Natural killer cell (primary cell): ENCODE measurements around the gene LSM4. TPM values are rescaled to one million over a fixed set of nuclear protein-coding genes. Genes with fewer than 3 reads are reported as not detected.
"Not testable (repeated sequence)": the region's sequence is repeated elsewhere in the genome, so short reads cannot be mapped to it uniquely, and the experiment has no call there.

Experiments
- ATAC-seq, 3 donors: fragments of 150-1000 bp in 2 of 3; fragments of 200-7000 bp in 1 of 3; cut with Tn5 transposase; 1 replicate in 1 of 3; 2 replicates in 2 of 3; pipeline ENCODE4 v1.10.0; 2021; ENCODE audit warnings: mild to moderate bottlenecking in 2 of 3, moderate library complexity in 2 of 3
- DNase-seq, 2 donors: peaks; one replicate each; pipeline versions ENCODE4 v3.0.0 to v3.0.0-alpha.2; 2013 to 2021; ENCODE audit warnings: mixed read lengths in 1 of 2
- H3K27ac ChIP-seq: one replicate; pipeline ENCODE4 v1.5.1; 2013; ENCODE audit warnings: mild to moderate bottlenecking, low read length
- H3K27me3 ChIP-seq: one replicate; pipeline ENCODE4 v1.6.1; 2013; ENCODE audit warnings: low read length; ENCODE audit not compliant: control insufficient read depth, insufficient read depth
- H3K36me3 ChIP-seq: one replicate; pipeline ENCODE4 v1.6.1; 2013; ENCODE audit warnings: low read length; ENCODE audit not compliant: control insufficient read depth, insufficient read depth
- H3K4me1 ChIP-seq: one replicate; pipeline ENCODE4 v1.6.1; 2013; ENCODE audit warnings: low read length; ENCODE audit not compliant: control insufficient read depth, insufficient read depth
- H3K4me3 ChIP-seq: one replicate; pipeline ENCODE4 v1.5.1; 2013; ENCODE audit warnings: low read length
- H3K9me3 ChIP-seq: one replicate; pipeline ENCODE4 v1.6.1; 2013; ENCODE audit warnings: low read length; ENCODE audit not compliant: control insufficient read depth, insufficient read depth
- H3K27ac Mint-ChIP-seq, 2 donors: one replicate each; pipeline ENCODE4 v1.8.0; 2022; ENCODE audit warnings: mild to moderate bottlenecking in 2 of 2, mixed read lengths in 2 of 2, moderate library complexity in 1 of 2
- H3K27me3 Mint-ChIP-seq, 2 donors: one replicate each; pipeline ENCODE4 v1.8.0; 2022; ENCODE audit warnings: low read depth in 2 of 2, mixed read lengths in 2 of 2
- H3K36me3 Mint-ChIP-seq: one replicate; pipeline ENCODE4 v1.8.0; 2022; ENCODE audit warnings: mixed read lengths
- H3K4me1 Mint-ChIP-seq, 2 donors: one replicate each; pipeline ENCODE4 v1.8.0; 2022; ENCODE audit warnings: mixed read lengths in 2 of 2
- H3K4me3 Mint-ChIP-seq: one replicate; pipeline ENCODE4 v1.8.0; 2022; ENCODE audit warnings: mild to moderate bottlenecking, moderate library complexity, mixed read lengths
- H3K9me3 Mint-ChIP-seq, 2 donors: one replicate each; pipeline ENCODE4 v1.8.0; 2022; ENCODE audit warnings: mixed read lengths in 2 of 2
- whole genome bisulfite sequencing: methylation state at CpG from one replicate; pipeline ENCODE4 v1.1.7; 2013; ENCODE audit warnings: missing lambda C conversion rate; ENCODE audit not compliant: insufficient coverage; 5-methylcytosine and 5-hydroxymethylcytosine counted together
- intact Hi-C: fragments of 100-400 bp; cut with micrococcal nuclease; formaldehyde crosslinking; loops from one replicate; pipeline ENCODE4 v1.14.2; 2022
- total RNA-seq, 4 donors: library from RNA; stranded (reverse); fragments of 120-200 nt in 1 of 4; gene quantifications; one replicate each; pipeline versions ENCODE4 v1.2.3 to v1.2.4, GENCODE V29; 2013 to 2022
- TF ChIP-seq, protein P1 (sequence below): fragments of 200-600 bp; IDR thresholded peaks from one replicate; pipeline ENCODE4 v1.8.0; 2022; ENCODE audit warnings: antibody characterized with exemption

The LSM4 gene
- total RNA-seq, 3 donors from 2014 or later (not counting 1 experiment from before 2014, with no cell fraction given): 42.4 to 60.8 (median 44.8) TPM

GRCh38 chr19:18351544-18351943, 28.7 kb upstream of the LSM4 start:
- Histone ChIP-seq H3K9me3 (no peaks in the 10 kb centered on the region), H3K36me3 (peaks cover 6% of the 10 kb centered on the region), H3K4me3 (no peak overlapping the region), H3K4me1 (no peaks in the 10 kb centered on the region), H3K27ac (no peak overlapping the region), H3K27me3 (no peaks in the 10 kb centered on the region)
- no peaks in the 10 kb centered on the region for H3K36me3 Mint-ChIP-seq
- ATAC-seq (no peak), DNase-seq (no peak)
- TF ChIP-seq, protein P1, sequence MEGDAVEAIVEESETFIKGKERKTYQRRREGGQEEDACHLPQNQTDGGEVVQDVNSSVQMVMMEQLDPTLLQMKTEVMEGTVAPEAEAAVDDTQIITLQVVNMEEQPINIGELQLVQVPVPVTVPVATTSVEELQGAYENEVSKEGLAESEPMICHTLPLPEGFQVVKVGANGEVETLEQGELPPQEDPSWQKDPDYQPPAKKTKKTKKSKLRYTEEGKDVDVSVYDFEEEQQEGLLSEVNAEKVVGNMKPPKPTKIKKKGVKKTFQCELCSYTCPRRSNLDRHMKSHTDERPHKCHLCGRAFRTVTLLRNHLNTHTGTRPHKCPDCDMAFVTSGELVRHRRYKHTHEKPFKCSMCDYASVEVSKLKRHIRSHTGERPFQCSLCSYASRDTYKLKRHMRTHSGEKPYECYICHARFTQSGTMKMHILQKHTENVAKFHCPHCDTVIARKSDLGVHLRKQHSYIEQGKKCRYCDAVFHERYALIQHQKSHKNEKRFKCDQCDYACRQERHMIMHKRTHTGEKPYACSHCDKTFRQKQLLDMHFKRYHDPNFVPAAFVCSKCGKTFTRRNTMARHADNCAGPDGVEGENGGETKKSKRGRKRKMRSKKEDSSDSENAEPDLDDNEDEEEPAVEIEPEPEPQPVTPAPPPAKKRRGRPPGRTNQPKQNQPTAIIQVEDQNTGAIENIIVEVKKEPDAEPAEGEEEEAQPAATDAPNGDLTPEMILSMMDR: no peak
- no peak overlapping the region for H3K4me3 Mint-ChIP-seq
- no peaks in the 10 kb centered on the region for H3K9me3 Mint-ChIP-seq
- 94% methylated on average over 7 of the region's 7 CpGs for WGBS
- H3K4me1 Mint-ChIP-seq: peaks cover 7 to 14% of the 10 kb centered on the region in 2 donors
- intact Hi-C loops: no loop called here
- no peaks in the 10 kb centered on the region for H3K27me3 Mint-ChIP-seq
- no peak overlapping the region for H3K27ac Mint-ChIP-seq

- no peak for ATAC-seq
- Mint-ChIP-seq H3K9me3 (no peaks in the 10 kb centered on the region), H3K4me3 (no peak overlapping the region), H3K36me3 (no peaks in the 10 kb centered on the region), H3K27ac (no peak overlapping the region), H3K27me3 (no peaks in the 10 kb centered on the region), H3K4me1 (peaks cover 14 to 22% of the 10 kb centered on the region in 2 donors)
- intact Hi-C loops: no loop called here
- TF ChIP-seq, protein P1: no peak
- no peaks in the 10 kb centered on the region for H3K27me3 ChIP-seq
- DNase-seq: no peak
- H3K4me3 ChIP-seq: no peak overlapping the region
- H3K27ac ChIP-seq: no peak overlapping the region
- 86% methylated on average over 9 of the region's 9 CpGs for WGBS
- H3K36me3 ChIP-seq: peaks cover 2% of the 10 kb centered on the region
- no peaks in the 10 kb centered on the region for H3K9me3 ChIP-seq
- H3K4me1 ChIP-seq: no peaks in the 10 kb centered on the region
These were observed 27.6 kb upstream of the LSM4 start for GRCh38 chr19:18350490-18350889.

DNA sequence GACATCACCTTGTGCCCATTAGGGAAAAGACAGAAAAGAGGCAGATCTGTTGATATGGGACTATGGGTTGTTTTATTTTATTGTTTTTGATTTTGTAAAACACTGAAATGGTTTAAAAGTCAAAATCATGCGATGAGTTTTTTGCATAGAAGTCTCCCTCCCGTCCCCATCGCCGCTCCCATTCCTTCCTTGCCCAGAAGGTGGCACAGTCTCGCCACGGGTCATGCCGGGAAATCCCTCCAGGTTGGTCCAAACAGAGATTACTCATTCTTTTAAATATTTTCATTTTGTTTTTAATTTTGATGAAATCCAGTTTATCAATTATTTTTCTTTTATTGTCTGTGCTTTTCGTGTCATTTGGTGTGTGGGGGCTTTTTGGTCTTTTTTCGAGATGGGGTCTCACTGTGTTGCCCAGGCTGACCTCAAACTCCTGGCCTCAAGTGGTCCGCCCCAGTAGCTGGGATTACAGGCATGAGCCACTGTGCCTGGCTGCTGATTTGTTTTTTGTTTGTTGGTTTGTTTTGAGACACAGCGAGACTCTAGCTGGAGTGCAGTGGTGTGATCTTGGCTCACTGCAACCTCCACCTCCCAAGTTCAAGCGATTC, 26.8 kb upstream of the LSM4 start:
- peaks cover 14 to 22% of the 10 kb centered on the region in 2 donors for H3K4me1 Mint-ChIP-seq
- Histone ChIP-seq H3K36me3 (peaks cover 2% of the 10 kb centered on the region), H3K27me3 (no peaks in the 10 kb centered on the region), H3K4me1 (no peaks in the 10 kb centered on the region), H3K4me3 (no peak overlapping the region), H3K9me3 (no peaks in the 10 kb centered on the region), H3K27ac (no peak overlapping the region)
- no peak overlapping the region for H3K27ac Mint-ChIP-seq
- no peaks in the 10 kb centered on the region for H3K36me3 Mint-ChIP-seq
- intact Hi-C loops: loop anchor here (1.0 kb wide), 1 partner anchor 61 kb away; no protein-coding TSS in a partner anchor
- no peaks in the 10 kb centered on the region for H3K27me3 Mint-ChIP-seq
- H3K4me3 Mint-ChIP-seq: no peak overlapping the region
- H3K9me3 Mint-ChIP-seq: no peaks in the 10 kb centered on the region
- TF ChIP-seq, protein P1: peak; percentile 27
- DNase-seq (peak in 1 of 2 donors; percentile 37), ATAC-seq (peak in 2 of 3 donors; percentile 64 to 72)
- WGBS: 79% methylated on average over 9 of the region's 12 CpGs

DNA sequence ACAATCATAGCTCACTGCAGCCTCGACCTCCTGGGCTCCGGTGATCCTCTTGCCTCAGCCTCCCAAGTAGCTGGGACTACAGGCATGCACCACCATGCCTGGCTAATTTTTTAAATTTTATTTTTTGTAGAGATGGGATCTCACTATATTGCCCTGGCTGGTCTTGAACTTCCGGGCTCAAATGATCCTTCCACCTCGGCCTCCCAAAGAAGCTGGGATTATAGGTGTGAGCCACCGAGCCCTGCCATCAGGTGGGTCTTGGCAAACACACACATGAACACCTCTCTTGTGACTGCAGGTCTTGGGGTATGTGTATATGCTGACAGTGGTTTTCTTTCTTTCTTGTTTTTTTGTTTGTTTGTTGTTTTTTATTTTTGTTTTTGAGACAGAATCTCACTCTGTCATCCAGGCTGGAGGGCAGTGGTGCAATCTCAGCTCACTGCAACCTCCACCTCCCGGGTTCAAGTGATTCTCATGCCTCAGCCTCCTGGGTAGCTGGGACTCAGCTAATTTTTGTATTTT, 26.0 kb upstream of the LSM4 start:
- H3K9me3 Mint-ChIP-seq, H3K27me3 Mint-ChIP-seq, ATAC-seq, H3K4me3 Mint-ChIP-seq, H3K27ac ChIP-seq, H3K9me3 ChIP-seq, H3K4me3 ChIP-seq, H3K36me3 Mint-ChIP-seq, H3K27me3 ChIP-seq, DNase-seq, H3K27ac Mint-ChIP-seq, H3K4me1 ChIP-seq, H3K36me3 ChIP-seq: not testable (repeated sequence)
- intact Hi-C loops: loop anchor here (1.0 kb wide), 1 partner anchor 61 kb away; no protein-coding TSS in a partner anchor
- peaks cover 14 to 22% of the 10 kb centered on the region in 2 donors for H3K4me1 Mint-ChIP-seq
- 96% methylated on average over 6 of the region's 6 CpGs for WGBS
